Ureter (tissue), 1 donor: Measurements from ENCODE around the gene ZNF184. TPM values are rescaled to one million over a fixed set of nuclear protein-coding genes. Genes with fewer than 3 reads are reported as not detected.

Source experiments
- DNase-seq: peaks from one replicate; pipeline ENCODE4 v3.0.0-alpha.2; 2020; ENCODE audit warnings: low spot score
- total RNA-seq: library from RNA; stranded (reverse); gene quantifications from one replicate; pipeline ENCODE4 v1.2.4, GENCODE V29; 2023
- donor health status: DM: yes; HTN: yes; CAD: no.

ZNF184 gene
- total RNA-seq, 1 donor from 2014 or later: 9.8 TPM

GRCh38 chr6:27479319-27480182 is 6.6 kb upstream of the ZNF184 start:
- peak; percentile 90 for DNase-seq

DNA sequence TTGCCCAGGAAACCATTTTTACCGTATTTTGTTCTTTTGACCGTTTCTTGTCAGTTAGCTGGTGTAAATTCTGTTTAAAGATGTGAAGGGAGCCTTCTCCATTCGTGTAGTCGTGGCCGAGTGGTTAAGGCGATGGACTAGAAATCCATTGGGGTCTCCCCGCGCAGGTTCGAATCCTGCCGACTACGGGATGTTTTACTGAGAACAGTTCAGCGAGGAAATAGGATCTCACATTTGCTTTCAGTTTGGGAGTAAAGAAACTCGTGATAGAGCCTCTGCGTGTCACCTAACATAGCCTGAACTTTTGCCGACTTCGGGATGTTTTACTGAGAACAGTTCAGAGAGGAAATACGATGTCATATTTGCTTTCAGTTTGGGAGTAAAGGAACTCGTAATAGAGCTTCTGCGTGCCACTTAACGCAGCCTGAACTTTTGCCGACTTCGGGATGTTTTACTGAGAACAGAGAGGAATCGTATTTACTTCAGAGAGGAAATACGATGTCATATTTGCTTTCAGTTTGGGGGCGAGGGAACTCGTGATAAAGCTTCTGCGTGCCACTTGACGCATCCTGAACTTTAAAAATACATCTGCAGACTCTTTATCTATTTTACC is 5.9 kb upstream of the ZNF184 start:
- peak; percentile 94 for DNase-seq

GRCh38 chr6:27478141-27478705 is 5.3 kb upstream of the ZNF184 start:
- DNase-seq: no peak

GRCh38 chr6:27477318-27478013 is 4.6 kb upstream of the ZNF184 start:
- no peak for DNase-seq

- DNase-seq: no peak
Observed at GRCh38 chr6:27476090-27476489, 3.2 kb upstream of the ZNF184 start.

DNA sequence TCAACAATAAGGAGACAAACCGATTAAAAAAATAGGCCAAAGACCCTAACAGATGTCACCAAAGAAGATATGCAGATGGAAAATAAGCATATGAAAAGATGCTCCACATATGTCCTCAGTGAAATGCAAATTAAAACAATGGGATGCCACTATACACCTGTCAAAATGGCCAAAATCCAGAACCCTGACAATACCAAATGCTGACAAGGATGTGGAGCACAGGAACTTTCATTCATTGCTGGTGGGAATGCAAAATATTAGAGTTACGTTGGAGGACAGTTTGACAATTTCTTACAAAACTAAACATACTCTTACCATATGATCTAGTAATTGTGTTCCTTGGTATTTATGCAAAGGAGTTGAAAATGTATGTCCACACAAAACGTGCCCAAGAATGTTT is 1.8 kb upstream of the ZNF184 start:
- DNase-seq: no peak

GRCh38 chr6:27474172-27474465 is 1.2 kb upstream of the ZNF184 start:
- no peak for DNase-seq

DNA sequence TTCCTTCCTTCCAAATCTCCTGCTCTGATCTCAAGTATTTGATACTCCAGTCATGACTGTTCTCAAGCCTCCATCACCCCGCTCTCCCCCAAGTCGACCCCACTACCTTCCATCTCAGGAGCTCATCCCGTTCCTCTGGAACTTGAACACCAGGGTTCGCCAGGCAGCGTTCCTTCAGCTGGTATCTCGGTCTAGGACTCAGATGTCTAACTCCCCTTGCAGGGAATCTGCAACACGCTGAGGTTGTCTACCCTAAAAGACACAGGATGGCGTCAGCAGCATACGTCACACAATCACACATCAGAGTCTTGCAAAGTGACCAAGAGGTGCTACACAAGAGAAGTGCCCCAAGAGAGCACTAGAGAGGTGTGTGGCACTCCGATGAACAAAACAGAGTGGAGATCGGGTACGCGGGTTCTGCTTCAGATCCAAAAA is 706 bp downstream of the ZNF184 start:
- DNase-seq: peak; percentile 61

GRCh38 chr6:27471365-27472115 is 1.4 kb downstream of the ZNF184 start:
- no peak for DNase-seq

- no peak for DNase-seq
Observed at GRCh38 chr6:27470023-27470422, 2.9 kb downstream of the ZNF184 start.

DNA sequence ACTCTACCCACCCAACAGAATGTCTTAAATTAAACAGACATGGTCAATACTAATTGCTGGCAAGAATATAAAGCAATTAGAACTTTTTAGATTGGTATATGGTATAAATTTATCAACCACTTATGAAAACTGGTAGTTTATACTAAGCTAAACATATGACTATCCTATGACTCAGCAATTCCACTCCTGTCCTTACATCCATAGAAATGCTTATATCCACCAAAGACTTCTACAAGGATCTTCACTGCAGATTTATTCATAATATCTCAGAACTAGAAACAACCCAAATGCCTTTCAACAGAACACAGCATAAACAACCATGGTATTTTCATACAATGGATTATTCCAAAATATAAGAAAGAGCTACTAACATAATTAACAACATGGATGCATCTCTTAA is 4.6 kb downstream of the ZNF184 start:
- no peak for DNase-seq

- no peak for DNase-seq
Observed at GRCh38 chr6:27452496-27452897, 20.4 kb downstream of the ZNF184 start.

GRCh38 chr6:27451660-27452390 is 21.1 kb downstream of the ZNF184 start:
- DNase-seq: no peak

DNA sequence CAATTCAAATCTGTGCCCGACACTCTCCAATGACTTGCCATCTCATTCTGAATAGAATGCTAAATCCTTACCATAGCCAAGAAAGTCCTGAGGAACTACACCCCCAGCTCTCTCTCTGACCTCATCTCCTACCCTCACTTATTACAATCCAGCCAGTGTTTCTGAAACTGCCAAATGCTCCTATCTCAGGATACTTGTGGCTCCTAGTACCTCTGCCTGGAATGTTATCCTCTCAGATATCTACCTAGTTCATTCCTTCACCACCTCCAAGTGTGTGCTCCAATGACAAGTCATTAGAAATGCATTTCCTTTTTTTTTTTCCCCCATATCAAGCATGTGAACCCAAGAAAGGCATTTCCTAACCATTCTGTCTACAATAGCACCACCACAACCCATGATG is 24.4 kb downstream of the ZNF184 start:
- DNase-seq: no peak

- no peak for DNase-seq
Observed at GRCh38 chr6:27442932-27443331, 30.0 kb downstream of the ZNF184 start.

- no peak for DNase-seq
Observed at GRCh38 chr6:27441001-27441400, 31.9 kb downstream of the ZNF184 start.

GRCh38 chr6:27439371-27439770 is 33.5 kb downstream of the ZNF184 start:
- no peak for DNase-seq

DNA sequence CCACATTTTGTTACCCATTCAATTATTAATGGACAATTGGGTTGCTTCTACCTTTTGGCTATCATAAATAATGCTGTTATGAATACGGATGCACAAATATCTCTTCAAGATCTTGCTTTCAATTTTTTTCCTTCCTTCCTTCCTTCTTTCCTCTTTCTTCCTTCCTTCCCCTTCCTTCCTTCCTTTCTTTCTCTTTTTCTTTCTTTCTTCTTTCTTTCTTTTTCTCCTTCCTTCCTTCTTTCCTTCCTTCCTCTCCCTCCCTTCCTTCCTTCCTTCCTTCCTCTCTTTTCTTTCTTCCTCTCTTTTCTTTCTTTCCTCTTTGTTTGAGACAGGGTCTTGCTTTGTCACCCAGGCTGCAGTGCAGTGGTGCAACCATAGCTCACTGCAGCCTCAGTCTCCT is 39.2 kb downstream of the ZNF184 start:
- no peak for DNase-seq

GRCh38 chr6:27428966-27429365 is 43.9 kb downstream of the ZNF184 start:
- DNase-seq: no peak

DNA sequence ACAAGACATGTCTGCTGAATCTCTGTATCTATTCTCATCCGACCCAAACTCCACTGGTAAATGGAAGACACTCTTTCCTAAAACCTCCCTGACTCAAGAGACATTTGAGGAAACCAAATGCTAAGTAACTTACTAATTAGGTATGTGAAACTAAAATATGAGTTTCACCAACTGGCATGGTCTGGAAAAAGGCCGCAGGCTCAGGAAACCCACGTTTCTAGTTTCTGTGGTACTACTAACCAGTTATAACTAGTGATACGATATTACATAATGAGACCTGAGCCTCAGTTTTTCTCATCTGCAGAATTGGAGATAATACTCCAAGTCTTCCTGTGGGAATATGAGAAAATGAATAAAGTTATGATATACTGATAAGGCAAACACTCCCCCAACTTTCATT is 44.4 kb downstream of the ZNF184 start:
- DNase-seq: no peak

DNA sequence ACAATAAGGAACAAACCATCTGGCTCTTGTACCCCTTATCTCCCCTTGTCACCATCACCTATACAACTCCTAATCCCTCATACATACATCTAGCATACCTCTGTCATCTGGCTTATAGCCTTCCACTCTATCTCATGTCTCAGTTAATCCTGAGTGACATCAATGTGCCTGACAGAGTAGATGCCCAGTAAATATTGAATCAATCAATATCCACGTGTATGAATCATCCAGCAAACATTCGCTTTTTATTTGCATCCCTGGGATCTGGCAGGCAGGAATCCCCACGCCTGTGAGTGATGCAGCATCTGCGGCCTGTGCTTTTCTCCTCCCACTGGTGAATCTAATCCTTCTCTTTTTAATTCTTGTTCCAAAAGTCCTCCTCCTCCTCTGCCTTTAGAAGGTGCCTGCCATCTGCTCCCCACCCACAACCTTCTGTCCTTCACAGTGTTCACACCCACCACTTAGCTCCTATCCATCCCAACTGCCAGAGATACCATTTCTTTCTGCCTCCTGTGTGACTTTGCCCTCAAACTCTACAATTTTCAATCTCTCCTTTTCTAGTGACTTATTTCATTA is 46.8 kb downstream of the ZNF184 start:
- DNase-seq: no peak
